ENCODE results near the gene CFDP1. TPM values are rescaled to one million over a fixed set of nuclear protein-coding genes. Genes with fewer than 3 reads are reported as not detected.

CFDP1 gene
- total RNA-seq, 1 donor from 2014 or later, result 117 TPM

- no peak for DNase-seq (ENCODE audit: low read depth)
- no peak overlapping the region for H3K4me3 ChIP-seq (ENCODE audit: low read depth, low read length)
- TF ChIP-seq CTCF (conservative IDR thresholded peaks at IDR 0.05; ENCODE audit: low read depth, low read length), result no peak
Measured at GRCh38 chr16:75323198-75323597, 110.1 kb downstream of the CFDP1 start.

- H3K4me3 ChIP-seq (ENCODE audit: low read depth, low read length), result no peak overlapping the region
- DNase-seq (ENCODE audit: low read depth), result no peak
- TF ChIP-seq CTCF (conservative IDR thresholded peaks at IDR 0.05; ENCODE audit: low read depth, low read length), result no peak
Measured at GRCh38 chr16:75322740-75323139, 110.6 kb downstream of the CFDP1 start.

- H3K4me3 ChIP-seq (ENCODE audit: low read depth, low read length), result no peak overlapping the region
- no peak for TF ChIP-seq CTCF (conservative IDR thresholded peaks at IDR 0.05; ENCODE audit: low read depth, low read length)
- DNase-seq (ENCODE audit: low read depth), result no peak
Measured at GRCh38 chr16:75320435-75320834, 112.9 kb downstream of the CFDP1 start.

GRCh38 chr16:75319513-75320411, 113.5 kb downstream of the CFDP1 start:
- peak overlapping the region; percentile 5 for H3K4me3 ChIP-seq (ENCODE audit: low read depth, low read length)
- no peak for TF ChIP-seq CTCF (conservative IDR thresholded peaks at IDR 0.05; ENCODE audit: low read depth, low read length)
- peak; percentile 30 for DNase-seq (ENCODE audit: low read depth)

GRCh38 chr16:75318737-75319136, 114.6 kb downstream of the CFDP1 start:
- no peak for TF ChIP-seq CTCF (conservative IDR thresholded peaks at IDR 0.05; ENCODE audit: low read depth, low read length)
- no peak for DNase-seq (ENCODE audit: low read depth)
- no peak overlapping the region for H3K4me3 ChIP-seq (ENCODE audit: low read depth, low read length)

GRCh38 chr16:75317532-75317931, 115.8 kb downstream of the CFDP1 start:
- no peak for DNase-seq (ENCODE audit: low read depth)
- no peak for TF ChIP-seq CTCF (conservative IDR thresholded peaks at IDR 0.05; ENCODE audit: low read depth, low read length)
- no peak overlapping the region for H3K4me3 ChIP-seq (ENCODE audit: low read depth, low read length)

- no peak for DNase-seq (ENCODE audit: low read depth)
- H3K4me3 ChIP-seq (ENCODE audit: low read depth, low read length), result no peak overlapping the region
- no peak for TF ChIP-seq CTCF (conservative IDR thresholded peaks at IDR 0.05; ENCODE audit: low read depth, low read length)
Measured at GRCh38 chr16:75317101-75317522, 116.2 kb downstream of the CFDP1 start.
